H1 (cell line): ENCODE data around the gene CIAO3. TPM values are rescaled to one million over a fixed set of nuclear protein-coding genes. Genes with fewer than 3 reads are reported as not detected.

Experiments used
- CTCF ChIA-PET: fragments of 300-600 bp; sonication (Branson Sonifier 250); formaldehyde crosslinking; loops from one replicate; lab custom pipeline; 2021; ENCODE audit not compliant: partially characterized antibody; lab: Charles Lee
- POLR2A ChIA-PET: fragments of 300-600 bp; sonication (Branson Sonifier 250); formaldehyde crosslinking; loops from one replicate; lab custom pipeline; 2021; ENCODE audit warnings: inconsistent platforms; ENCODE audit not compliant: partially characterized antibody; lab: Charles Lee
- DNase-seq, 2 experiments: peaks; one replicate each; pipeline versions ENCODE4 v3.0.0 to v3.0.0-alpha.2; 2010 to 2022; ENCODE audit warnings: low spot score in 2 of 2, low read depth in 1 of 2, mixed read lengths in 1 of 2
- FAIRE-seq: peaks from 2 replicates; lab custom pipeline; 2011; peaks lifted over from hg19 to GRCh38; lab: Jason Lieb, UNC
- H2AFZ ChIP-seq: 2 replicates; pipeline ENCODE4 v1.8.1; 2012; ENCODE audit warnings: low read length, inconsistent platforms
- H2AK5ac ChIP-seq: 2 replicates; pipeline ENCODE4 v1.6.1; 2013; ENCODE audit warnings: low read depth, low read length
- H2BK120ac ChIP-seq: replicated peaks from 2 replicates; pipeline ENCODE3; 2013; ENCODE audit warnings: low read depth, low read length, inconsistent platforms
- H2BK12ac ChIP-seq: 2 replicates; pipeline ENCODE4 v1.6.1; 2013; ENCODE audit warnings: low read depth, low read length
- H2BK15ac ChIP-seq: 2 replicates; pipeline ENCODE4 v1.6.1; 2013; ENCODE audit warnings: low read length
- H2BK20ac ChIP-seq: 2 replicates; pipeline ENCODE4 v1.6.1; 2013; ENCODE audit warnings: low read length
- H2BK5ac ChIP-seq: 2 replicates; pipeline ENCODE4 v1.6.1; 2013; ENCODE audit warnings: low read depth, low read length
- H3K14ac ChIP-seq: 2 replicates; pipeline ENCODE4 v1.6.1; 2013; ENCODE audit warnings: inconsistent platforms; ENCODE audit not compliant: insufficient read length
- H3K18ac ChIP-seq: 2 replicates; pipeline ENCODE4 v1.6.1; 2013; ENCODE audit warnings: low read length; ENCODE audit errors: extremely low read depth
- H3K23ac ChIP-seq: 2 replicates; pipeline ENCODE4 v1.6.1; 2013; ENCODE audit warnings: inconsistent platforms; ENCODE audit not compliant: insufficient read length
- H3K23me2 ChIP-seq: 2 replicates; pipeline ENCODE4 v1.6.1; 2013; ENCODE audit warnings: low read depth, low read length
- H3K27ac ChIP-seq: 2 replicates; pipeline ENCODE4 v1.6.1; 2011; ENCODE audit warnings: low read depth, low read length, inconsistent platforms
- H3K27me3 ChIP-seq, 4 experiments: replicated peaks in 1 of 4; 1 replicate in 1 of 4; 2 replicates in 3 of 4; pipeline versions ENCODE4 v1.6.1 to v1.8.1; 2011 to 2013; ENCODE audit warnings: low read length in 3 of 4, mild to moderate bottlenecking in 3 of 4, inconsistent platforms in 2 of 4, mixed read lengths in 2 of 4, moderate library complexity in 1 of 4; ENCODE audit not compliant: control insufficient read depth in 3 of 4, insufficient read depth in 3 of 4; ENCODE audit errors: extremely low read depth in 1 of 4
- H3K36me3 ChIP-seq, 4 experiments: 2 replicates each; pipeline versions ENCODE4 v1.6.1 to v1.8.1; 2011 to 2013; ENCODE audit warnings: mild to moderate bottlenecking in 4 of 4, low read length in 3 of 4, moderate library complexity in 2 of 4, control low read depth in 1 of 4, inconsistent platforms in 1 of 4; ENCODE audit not compliant: insufficient read depth in 4 of 4, control insufficient read depth in 2 of 4
- H3K4ac ChIP-seq: replicated peaks from 2 replicates; pipeline ENCODE3; 2013; ENCODE audit warnings: low read length, low read depth, mixed read lengths, inconsistent platforms; ENCODE audit not compliant: insufficient read length
- H3K4me1 ChIP-seq, 4 experiments: replicated peaks in 1 of 4; 1 replicate in 1 of 4; 2 replicates in 3 of 4; pipeline versions ENCODE4 v1.6.1 to v1.8.1; 2011 to 2013; ENCODE audit warnings: low read length in 3 of 4, inconsistent platforms in 2 of 4, mixed read lengths in 1 of 4; ENCODE audit not compliant: insufficient read depth in 4 of 4, control insufficient read depth in 3 of 4
- H3K4me2 ChIP-seq, 2 experiments: 2 replicates each; pipeline versions ENCODE4 v1.6.1 to v1.8.1; 2011 to 2013; ENCODE audit warnings: low read depth in 2 of 2, low read length in 2 of 2, control low read depth in 1 of 2, inconsistent platforms in 1 of 2, mild to moderate bottlenecking in 1 of 2; ENCODE audit not compliant: insufficient read depth in 1 of 2
- H3K4me3 ChIP-seq, 4 experiments: fragments of 200-600, 300-600 bp in 1 of 4; sonication (generic), shearing (Covaris generic), sonication (Bioruptor Twin) in 1 of 4; 2 replicates each; pipeline versions ENCODE4 v1.5.1 to v1.8.1; 2011 to 2016; ENCODE audit warnings: low read length in 4 of 4, low read depth in 3 of 4, control low read depth in 2 of 4, inconsistent platforms in 2 of 4, mild to moderate bottlenecking in 2 of 4, mixed read lengths in 1 of 4, moderate library complexity in 1 of 4; ENCODE audit not compliant: insufficient read depth in 2 of 4; ENCODE audit errors: extremely low read depth in 1 of 4
- H3K56ac ChIP-seq: replicated peaks from 2 replicates; pipeline ENCODE3; 2013; ENCODE audit warnings: low read depth, mild to moderate bottlenecking, mixed read lengths, low read length, inconsistent platforms; ENCODE audit not compliant: insufficient read length
- H3K79me1 ChIP-seq: 2 replicates; pipeline ENCODE4 v1.6.1; 2013; ENCODE audit warnings: low read depth, low read length, control low read depth
- H3K79me2 ChIP-seq, 2 experiments: 2 replicates each; pipeline versions ENCODE4 v1.6.1 to v1.8.1; 2012 to 2013; ENCODE audit warnings: low read length in 2 of 2, mild to moderate bottlenecking in 2 of 2, inconsistent platforms in 1 of 2; ENCODE audit not compliant: insufficient read depth in 2 of 2, control insufficient read depth in 1 of 2
- H3K9ac ChIP-seq, 4 experiments: replicated peaks in 1 of 4; 1 replicate in 1 of 4; 2 replicates in 3 of 4; pipeline versions ENCODE4 v1.6.1 to v1.8.1; 2011 to 2013; ENCODE audit warnings: low read depth in 3 of 4, low read length in 3 of 4, control low read depth in 2 of 4, mild to moderate bottlenecking in 2 of 4, moderate library complexity in 2 of 4, inconsistent platforms in 1 of 4; ENCODE audit errors: extremely low read depth in 1 of 4
- H3K9me3 ChIP-seq, 2 experiments: 2 replicates each; pipeline versions ENCODE4 v1.6.1 to v1.8.1; 2012 to 2013; ENCODE audit warnings: mild to moderate bottlenecking in 2 of 2, moderate library complexity in 2 of 2, control low read depth in 1 of 2, inconsistent platforms in 1 of 2, low read depth in 1 of 2, low read length in 1 of 2, mixed read lengths in 1 of 2; ENCODE audit not compliant: insufficient read depth in 2 of 2
- H4K20me1 ChIP-seq, 2 experiments: replicated peaks in 1 of 2; 2 replicates each; pipeline versions ENCODE3 to v1.8.1; 2011 to 2013; ENCODE audit warnings: inconsistent platforms in 2 of 2, low read length in 2 of 2, mild to moderate bottlenecking in 1 of 2; ENCODE audit not compliant: insufficient read depth in 2 of 2, control insufficient read depth in 1 of 2
- H4K5ac ChIP-seq: 2 replicates; pipeline ENCODE4 v1.6.1; 2013; ENCODE audit warnings: low read length, low read depth, mixed read lengths, inconsistent platforms; ENCODE audit not compliant: insufficient read length
- H4K8ac ChIP-seq: 2 replicates; pipeline ENCODE4 v1.8.0; 2013; ENCODE audit warnings: mild to moderate bottlenecking, moderate library complexity, low read length, inconsistent platforms; ENCODE audit not compliant: insufficient read depth; ENCODE audit errors: extremely low read depth
- H4K91ac ChIP-seq: replicated peaks from 2 replicates; pipeline ENCODE3; 2013; ENCODE audit warnings: low read length, mixed read lengths, inconsistent platforms; ENCODE audit not compliant: insufficient read length
- BCL11A ChIP-seq, 2 experiments: IDR thresholded peaks; one replicate each; pipeline ENCODE4 v1.6.1; 2011; ENCODE audit warnings: low read depth in 2 of 2, low read length in 2 of 2, mild to moderate bottlenecking in 2 of 2
- CREB1 ChIP-seq: IDR thresholded peaks from 2 replicates; pipeline ENCODE4 v1.6.1; 2012; ENCODE audit warnings: inconsistent platforms
- E2F6 ChIP-seq: IDR thresholded peaks from 2 replicates; pipeline ENCODE4 v1.6.1; 2012; ENCODE audit warnings: inconsistent platforms
- KDM4A ChIP-seq: IDR thresholded peaks from one replicate; pipeline ENCODE4 v1.7.1; 2012; ENCODE audit warnings: low read depth, mild to moderate bottlenecking, moderate library complexity, low read length, inconsistent platforms; ENCODE audit not compliant: severe bottlenecking
- MAFK ChIP-seq: IDR thresholded peaks from 2 replicates; pipeline ENCODE4 v1.6.1; 2012; ENCODE audit warnings: low read depth, mild to moderate bottlenecking, improper control_type of control experiment, low read length
- NANOG ChIP-seq: IDR thresholded peaks from 2 replicates; pipeline ENCODE4 v1.6.1; 2011; ENCODE audit warnings: low read length, low read depth, mild to moderate bottlenecking, inconsistent platforms; ENCODE audit not compliant: insufficient read depth, poor library complexity, severe bottlenecking
- WGBS, 2 experiments: shearing (Covaris generic) in 1 of 2; methylation state at CpG; one replicate each; pipeline versions ENCODE4 v1.1.6 to v1.1.7; 2013 to 2015; ENCODE audit warnings: low lambda C conversion rate in 2 of 2, mixed read lengths in 2 of 2, inconsistent platforms in 1 of 2, low coverage in 1 of 2, missing lambda C conversion rate in 1 of 2; ENCODE audit not compliant: insufficient replicate concordance in 2 of 2, insufficient coverage in 1 of 2, insufficient read length in 1 of 2; ENCODE audit errors: extremely low coverage in 1 of 2, missing lambda C conversion rate in 1 of 2; 5-methylcytosine and 5-hydroxymethylcytosine counted together
- polyA plus RNA-seq, 7 experiments: library from polyadenylated mRNA; depleted of rRNA in 3 of 7; stranded (reverse) in 5 of 7; unstranded in 2 of 7; fragments of >200 nt in 5 of 7; fragments of 200-250 nt in 2 of 7; gene quantifications; 1 replicate in 5 of 7; 2 replicates in 1 of 7; 4 replicates in 1 of 7; pipeline versions ENCODE4 v1.2.1 to v1.2.3, GENCODE V29; 2011 to 2013; ENCODE audit warnings: missing spikeins in 2 of 7, mixed read lengths in 2 of 7
- total RNA-seq: library from RNA; stranded (reverse); fragmentation: NEBNext Ultra II Directional; extraction: Animal tissue kit (Norgen Biotek cat#: 25700); gene quantifications from 2 replicates; pipeline ENCODE4 v1.2.1, GENCODE V29; 2021
- TF ChIP-seq, protein P1 (sequence below): IDR thresholded peaks from 2 replicates; pipeline ENCODE4 v1.6.1; 2011; ENCODE audit warnings: low read length, improper control_type of control experiment

CIAO3 gene
- total and polyA plus RNA-seq, 2 of the 8 experiments (the other 6 are each of a cell fraction or from before 2014, with no cell fraction given) = 20.0 to 20.4 TPM

GRCh38 chr16:725041-725376 lies 15.8 kb downstream of the CIAO3 start:
- Histone ChIP-seq H3K9me3 (no peaks in the 10 kb centered on the region; a peak in 1 of 4 replicates), H2BK12ac (no peak overlapping the region), H3K4me1 (peaks cover 0 to 18% (median 11%) of the 10 kb centered on the region in 4 experiments; a peak in 5 of 7 replicates), H2AFZ (no peak overlapping the region), H4K91ac (no peak overlapping the region), H3K4me3 (no peak overlapping the region), H2BK20ac (no peak overlapping the region), H3K56ac (no peak overlapping the region), H3K14ac (no peak overlapping the region), H2AK5ac (no peak overlapping the region), H3K23ac (no peak overlapping the region), H3K18ac (no peak overlapping the region), H3K4me2 (no peak overlapping the region), H3K23me2 (peaks cover 27% of the 10 kb centered on the region; the same call in 1 of the 2 replicates), H3K36me3 (peaks cover 0 to 6% (median 0%) of the 10 kb centered on the region in 4 experiments; a peak in 1 of 8 replicates), H2BK120ac (no peak overlapping the region), H2BK15ac (no peak overlapping the region), H4K20me1 (peaks cover 4 to 12% of the 10 kb centered on the region in 2 experiments), H3K27me3 (peaks cover 0 to 16% (median 5%) of the 10 kb centered on the region in 4 experiments; a peak in 4 of 7 replicates), H4K8ac (no peak overlapping the region), H3K27ac (no peak overlapping the region), H3K4ac (no peak overlapping the region), H3K79me2 (no peaks in the 10 kb centered on the region), H4K5ac (no peak overlapping the region), H2BK5ac (no peak overlapping the region), H3K9ac (no peak overlapping the region), H3K79me1 (no peaks in the 10 kb centered on the region)
- DNase-seq = peak in 1 of 2 experiments; percentile 39
- TF ChIP-seq CREB1 (no peak), MAFK (no peak), NANOG (no peak), BCL11A (IDR thresholded peaks at IDR 0.05; ENCODE audit: low read depth in 2 of 2, low read length in 2 of 2) (no peak), KDM4A (no peak), E2F6 (no peak)
- TF ChIP-seq, protein P1, sequence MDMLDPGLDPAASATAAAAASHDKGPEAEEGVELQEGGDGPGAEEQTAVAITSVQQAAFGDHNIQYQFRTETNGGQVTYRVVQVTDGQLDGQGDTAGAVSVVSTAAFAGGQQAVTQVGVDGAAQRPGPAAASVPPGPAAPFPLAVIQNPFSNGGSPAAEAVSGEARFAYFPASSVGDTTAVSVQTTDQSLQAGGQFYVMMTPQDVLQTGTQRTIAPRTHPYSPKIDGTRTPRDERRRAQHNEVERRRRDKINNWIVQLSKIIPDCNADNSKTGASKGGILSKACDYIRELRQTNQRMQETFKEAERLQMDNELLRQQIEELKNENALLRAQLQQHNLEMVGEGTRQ = no peak
- ChIA-PET CTCF (interaction anchor here (0.5 to 35.8 kb wide), 4 partner anchors 8 to 76 kb away, joined by 3 to 977 read pairs (median 700); partner anchors contain the start of genes ANTKMT, CCDC78, CHTF18 and CIAO3), POLR2A (interaction anchor here (1.1 to 23.0 kb wide), 15 partner anchors 2 to 76 kb away, joined by 3 to 353 read pairs (median 7); partner anchors contain the start of genes ANTKMT, CCDC78, CHTF18 and CIAO3)
- FAIRE-seq = no peak
- WGBS, 2 experiments = 80% methylated on average over 7 of the region's 7 CpGs; no CpG with 5 or more reads in 1 of the 2 experiments
